ENCODE results near the gene EMILIN2. TPM values are rescaled to one million over a fixed set of nuclear protein-coding genes. Genes with fewer than 3 reads are reported as not detected.

The EMILIN2 gene
- polyA plus RNA-seq, 1 donor (not counting 4 experiments of a cell fraction or from before 2014, with no cell fraction given): 0.07 TPM

DNA sequence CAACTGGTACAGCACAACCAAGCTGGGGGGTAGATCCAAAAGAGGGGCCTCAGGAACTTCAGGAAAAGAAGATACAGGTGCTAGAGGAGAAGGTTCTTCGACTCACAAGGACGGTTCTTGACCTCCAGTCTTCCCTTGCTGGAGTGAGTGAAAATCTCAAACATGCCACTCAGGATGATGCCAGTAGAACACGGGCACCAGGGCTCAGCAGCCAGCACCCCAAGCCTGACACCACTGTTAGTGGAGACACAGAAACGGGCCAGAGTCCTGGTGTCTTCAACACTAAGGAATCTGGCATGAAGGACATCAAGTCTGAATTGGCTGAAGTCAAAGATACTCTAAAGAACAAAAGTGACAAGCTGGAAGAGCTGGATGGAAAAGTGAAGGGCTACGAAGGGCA is 43.8 kb downstream of the EMILIN2 start:
- no peaks in the 10 kb centered on the region for H3K9me1 ChIP-seq (ENCODE audit: control insufficient read depth, extremely low read depth, insufficient read depth, low read length)
- H3K9ac ChIP-seq (ENCODE audit: control insufficient read depth, extremely low read depth, insufficient read depth, low read length): no peak overlapping the region
- FAIRE-seq: no peak
- no peak overlapping the region for H2AFZ ChIP-seq (ENCODE audit: control insufficient read depth, low read length)
- TF ChIP-seq EZH2 (IDR thresholded peaks at IDR 0.05; ENCODE audit: low read length) (no peak), CTCF (optimal IDR thresholded peaks at IDR 0.05 in 1 of 3, IDR thresholded peaks at IDR 0.05 in 1 of 3, conservative IDR thresholded peaks at IDR 0.05 in 1 of 3; ENCODE audit: extremely low read depth in 1 of 3, insufficient read depth in 2 of 3, low read length in 3 of 3) (no peak)
- DNase-seq (ENCODE audit: low read depth, low spot score): no peak
- no peaks in the 10 kb centered on the region for H4K20me1 ChIP-seq (ENCODE audit: control insufficient read depth, extremely low read depth, insufficient read depth, low read length)
- no peaks in the 10 kb centered on the region for H3K4me1 ChIP-seq (ENCODE audit: control insufficient read depth, extremely low read depth, insufficient read depth, low read length)
- H3K79me2 ChIP-seq (ENCODE audit: control insufficient read depth, insufficient read depth, low read length): no peaks in the 10 kb centered on the region
- H3K27me3 ChIP-seq (ENCODE audit: control insufficient read depth, extremely low read depth, insufficient read depth, low read length): no peaks in the 10 kb centered on the region
- H3K36me3 ChIP-seq (ENCODE audit: control insufficient read depth in 2 of 2, extremely low read depth in 1 of 2, insufficient read depth in 2 of 2, low read length in 2 of 2): no peaks in the 10 kb centered on the region
- no peak overlapping the region for H3K27ac ChIP-seq (ENCODE audit: control insufficient read depth, insufficient read depth, low read length)
- no peak overlapping the region for H3K4me2 ChIP-seq (ENCODE audit: control insufficient read depth, extremely low read depth, insufficient read depth, low read depth, low read length)
- no peak overlapping the region for H3K4me3 ChIP-seq (ENCODE audit: control insufficient read depth in 2 of 3, extremely low read depth in 1 of 3, insufficient read depth in 2 of 3, low read depth in 1 of 3, low read length in 3 of 3)
- no peaks in the 10 kb centered on the region for H3K9me3 ChIP-seq (ENCODE audit: control insufficient read depth, low read depth, low read length)
- dilution Hi-C loops (cut with MboI; ENCODE audit: extremely low pct_ligation_motif_present, low sequenced_read_pairs): no loop called here

- Histone ChIP-seq H3K4me3 (ENCODE audit: control insufficient read depth in 2 of 3, extremely low read depth in 1 of 3, insufficient read depth in 2 of 3, low read depth in 1 of 3, low read length in 3 of 3) (no peak overlapping the region), H3K4me1 (ENCODE audit: control insufficient read depth, extremely low read depth, insufficient read depth, low read length) (no peaks in the 10 kb centered on the region), H3K4me2 (ENCODE audit: control insufficient read depth, extremely low read depth, insufficient read depth, low read depth, low read length) (no peak overlapping the region), H3K27me3 (ENCODE audit: control insufficient read depth, extremely low read depth, insufficient read depth, low read length) (no peaks in the 10 kb centered on the region), H3K9me3 (ENCODE audit: control insufficient read depth, low read depth, low read length) (no peaks in the 10 kb centered on the region), H3K9ac (ENCODE audit: control insufficient read depth, extremely low read depth, insufficient read depth, low read length) (no peak overlapping the region), H3K36me3 (ENCODE audit: control insufficient read depth in 2 of 2, extremely low read depth in 1 of 2, insufficient read depth in 2 of 2, low read length in 2 of 2) (no peaks in the 10 kb centered on the region), H3K79me2 (ENCODE audit: control insufficient read depth, insufficient read depth, low read length) (no peaks in the 10 kb centered on the region), H3K9me1 (ENCODE audit: control insufficient read depth, extremely low read depth, insufficient read depth, low read length) (no peaks in the 10 kb centered on the region), H3K27ac (ENCODE audit: control insufficient read depth, insufficient read depth, low read length) (no peak overlapping the region), H4K20me1 (ENCODE audit: control insufficient read depth, extremely low read depth, insufficient read depth, low read length) (no peaks in the 10 kb centered on the region), H2AFZ (ENCODE audit: control insufficient read depth, low read length) (no peak overlapping the region)
- DNase-seq (ENCODE audit: low read depth, low spot score): no peak
- dilution Hi-C loops (cut with MboI; ENCODE audit: extremely low pct_ligation_motif_present, low sequenced_read_pairs): no loop called here
- no peak for FAIRE-seq
- no peak for TF ChIP-seq EZH2 (IDR thresholded peaks at IDR 0.05; ENCODE audit: low read length)
- no peak for TF ChIP-seq CTCF (optimal IDR thresholded peaks at IDR 0.05 in 1 of 3, IDR thresholded peaks at IDR 0.05 in 1 of 3, conservative IDR thresholded peaks at IDR 0.05 in 1 of 3; ENCODE audit: extremely low read depth in 1 of 3, insufficient read depth in 2 of 3, low read length in 3 of 3)
Observed at GRCh38 chr18:2891526-2892431, 45.0 kb downstream of the EMILIN2 start.

All from keratinocyte (primary cell).